ENCODE results near the gene IFT43. TPM values are rescaled to one million over a fixed set of nuclear protein-coding genes. Genes with fewer than 3 reads are reported as not detected.

IFT43 gene
- total RNA-seq, 1 experiment from 2014 or later: 37.9 TPM

GRCh38 chr14:76080471-76080870 lies 94.9 kb downstream of the IFT43 start:
- Mint-ChIP-seq H3K36me3 (ENCODE audit: insufficient read depth, unreplicated experiment) (no peaks in the 10 kb centered on the region), H3K27me3 (ENCODE audit: unreplicated experiment) (no peaks in the 10 kb centered on the region), H3K4me1 (ENCODE audit: low read depth, unreplicated experiment) (no peaks in the 10 kb centered on the region), H3K27ac (ENCODE audit: unreplicated experiment) (no peak overlapping the region), H3K4me3 (ENCODE audit: low read depth, unreplicated experiment) (no peak overlapping the region), H3K9me3 (ENCODE audit: low read depth, unreplicated experiment) (no peaks in the 10 kb centered on the region)
- no TSS peak for BruUV-seq (replicated peaks)
- no peak for DNase-seq
- CTCF ChIA-PET: no interaction called here
- TF ChIP-seq CTCF (IDR thresholded peaks at IDR 0.05; ENCODE audit: unreplicated experiment): no peak
- intact Hi-C loops (cut with micrococcal nuclease; ENCODE audit: unreplicated experiment): no loop called here

GRCh38 chr14:76081642-76082041 lies 96.1 kb downstream of the IFT43 start:
- Mint-ChIP-seq H3K36me3 (ENCODE audit: insufficient read depth, unreplicated experiment) (no peaks in the 10 kb centered on the region), H3K4me3 (ENCODE audit: low read depth, unreplicated experiment) (no peak overlapping the region), H3K27me3 (ENCODE audit: unreplicated experiment) (no peaks in the 10 kb centered on the region), H3K4me1 (ENCODE audit: low read depth, unreplicated experiment) (no peaks in the 10 kb centered on the region), H3K27ac (ENCODE audit: unreplicated experiment) (no peak overlapping the region), H3K9me3 (ENCODE audit: low read depth, unreplicated experiment) (no peaks in the 10 kb centered on the region)
- CTCF ChIA-PET: no interaction called here
- intact Hi-C loops (cut with micrococcal nuclease; ENCODE audit: unreplicated experiment): no loop called here
- no peak for TF ChIP-seq CTCF (IDR thresholded peaks at IDR 0.05; ENCODE audit: unreplicated experiment)
- BruUV-seq (replicated peaks): no TSS peak
- no peak for DNase-seq

GRCh38 chr14:76083796-76084765 lies 98.5 kb downstream of the IFT43 start:
- H3K27ac Mint-ChIP-seq (ENCODE audit: unreplicated experiment): no peak overlapping the region
- no peaks in the 10 kb centered on the region for H3K4me1 Mint-ChIP-seq (ENCODE audit: low read depth, unreplicated experiment)
- no peak for DNase-seq
- no peak for TF ChIP-seq CTCF (IDR thresholded peaks at IDR 0.05; ENCODE audit: unreplicated experiment)
- no peaks in the 10 kb centered on the region for H3K9me3 Mint-ChIP-seq (ENCODE audit: low read depth, unreplicated experiment)
- no peaks in the 10 kb centered on the region for H3K36me3 Mint-ChIP-seq (ENCODE audit: insufficient read depth, unreplicated experiment)
- BruUV-seq (replicated peaks): no TSS peak
- intact Hi-C loops (cut with micrococcal nuclease; ENCODE audit: unreplicated experiment): no loop called here
- H3K4me3 Mint-ChIP-seq (ENCODE audit: low read depth, unreplicated experiment): no peak overlapping the region
- peaks cover 11% of the 10 kb centered on the region for H3K27me3 Mint-ChIP-seq (ENCODE audit: unreplicated experiment)
- CTCF ChIA-PET: no interaction called here

- H3K27ac Mint-ChIP-seq (ENCODE audit: unreplicated experiment): no peak overlapping the region
- DNase-seq: no peak
- H3K4me1 Mint-ChIP-seq (ENCODE audit: low read depth, unreplicated experiment): no peaks in the 10 kb centered on the region
- no peaks in the 10 kb centered on the region for H3K36me3 Mint-ChIP-seq (ENCODE audit: insufficient read depth, unreplicated experiment)
- H3K4me3 Mint-ChIP-seq (ENCODE audit: low read depth, unreplicated experiment): no peak overlapping the region
- CTCF ChIA-PET: no interaction called here
- peaks cover 15% of the 10 kb centered on the region for H3K27me3 Mint-ChIP-seq (ENCODE audit: unreplicated experiment)
- intact Hi-C loops (cut with micrococcal nuclease; ENCODE audit: unreplicated experiment): no loop called here
- no TSS peak for BruUV-seq (replicated peaks)
- no peaks in the 10 kb centered on the region for H3K9me3 Mint-ChIP-seq (ENCODE audit: low read depth, unreplicated experiment)
- TF ChIP-seq CTCF (IDR thresholded peaks at IDR 0.05; ENCODE audit: unreplicated experiment): no peak
Measured at GRCh38 chr14:76085358-76085757, 99.8 kb downstream of the IFT43 start.

All from Calu3 (cell line).